ENCODE measurements around the gene SLC9C1.

The SLC9C1 gene

DNA sequence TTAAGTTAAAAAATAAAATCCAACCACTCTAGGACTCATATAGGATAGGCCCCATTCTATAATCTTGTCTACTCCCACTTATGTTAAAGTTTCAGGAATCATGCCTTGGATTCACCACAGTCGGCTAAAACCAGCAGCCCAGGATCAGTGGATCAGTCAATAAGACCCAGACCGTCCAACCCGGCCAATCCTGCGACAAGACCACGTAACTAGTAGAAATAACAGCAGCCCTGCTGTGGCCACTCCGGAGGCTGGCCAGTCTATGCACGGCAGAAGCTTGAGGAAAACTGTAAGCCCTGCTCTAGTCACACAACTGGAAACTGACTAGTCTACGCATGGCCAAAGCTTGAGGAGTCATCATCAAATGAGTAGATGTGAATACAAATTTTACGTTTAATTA is 12.8 kb upstream of the SLC9C1 start:
- DNase-seq = no peak

DNA sequence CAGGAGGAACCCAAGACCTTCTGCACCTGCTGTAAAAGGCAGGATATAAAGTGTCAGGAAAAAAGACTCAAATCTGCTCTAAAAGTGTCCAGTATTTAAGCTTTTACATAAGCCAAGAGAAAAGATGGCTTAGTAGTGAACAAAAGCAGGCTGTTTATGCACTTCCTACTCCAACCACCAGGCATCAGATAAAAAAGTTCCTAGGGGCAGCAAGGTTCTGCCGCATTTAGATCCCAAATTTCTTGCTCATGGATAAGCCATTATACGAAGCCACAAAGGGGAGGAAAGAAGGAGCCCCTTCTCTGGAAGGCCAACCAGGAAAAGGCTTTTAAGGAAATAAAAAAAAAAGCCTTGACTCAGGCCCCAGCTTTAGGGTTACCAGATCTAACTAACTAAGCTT is 10.6 kb upstream of the SLC9C1 start:
- DNase-seq = no peak

DNA sequence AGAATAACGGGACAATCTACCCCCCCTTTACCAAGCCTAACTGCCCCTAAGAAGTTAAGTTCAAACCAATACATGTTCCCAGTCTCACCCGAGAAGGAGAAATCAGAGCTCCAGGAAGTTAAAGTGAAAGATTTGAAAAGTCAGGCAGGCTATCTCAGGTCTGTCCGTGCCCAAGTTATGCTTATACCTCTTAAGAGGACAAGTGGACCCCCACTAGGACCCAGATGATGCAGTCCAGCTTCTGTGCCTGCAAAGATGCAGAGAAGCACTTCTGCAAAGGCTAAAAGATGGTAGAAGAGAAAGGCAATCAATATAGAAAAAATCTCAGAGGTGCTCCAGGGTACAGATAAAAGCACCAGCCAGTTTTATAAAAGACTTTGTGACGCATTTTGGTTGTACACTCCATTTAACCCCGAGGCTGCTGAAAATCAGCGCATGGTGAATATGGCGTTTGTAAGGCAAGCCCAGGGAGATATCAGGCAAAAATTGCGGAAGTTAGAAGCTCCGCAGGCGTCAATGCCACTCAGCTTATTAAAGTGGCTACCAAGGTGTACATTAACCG is 9.8 kb upstream of the SLC9C1 start:
- peak; percentile 22 to 47 for DNase-seq

DNA sequence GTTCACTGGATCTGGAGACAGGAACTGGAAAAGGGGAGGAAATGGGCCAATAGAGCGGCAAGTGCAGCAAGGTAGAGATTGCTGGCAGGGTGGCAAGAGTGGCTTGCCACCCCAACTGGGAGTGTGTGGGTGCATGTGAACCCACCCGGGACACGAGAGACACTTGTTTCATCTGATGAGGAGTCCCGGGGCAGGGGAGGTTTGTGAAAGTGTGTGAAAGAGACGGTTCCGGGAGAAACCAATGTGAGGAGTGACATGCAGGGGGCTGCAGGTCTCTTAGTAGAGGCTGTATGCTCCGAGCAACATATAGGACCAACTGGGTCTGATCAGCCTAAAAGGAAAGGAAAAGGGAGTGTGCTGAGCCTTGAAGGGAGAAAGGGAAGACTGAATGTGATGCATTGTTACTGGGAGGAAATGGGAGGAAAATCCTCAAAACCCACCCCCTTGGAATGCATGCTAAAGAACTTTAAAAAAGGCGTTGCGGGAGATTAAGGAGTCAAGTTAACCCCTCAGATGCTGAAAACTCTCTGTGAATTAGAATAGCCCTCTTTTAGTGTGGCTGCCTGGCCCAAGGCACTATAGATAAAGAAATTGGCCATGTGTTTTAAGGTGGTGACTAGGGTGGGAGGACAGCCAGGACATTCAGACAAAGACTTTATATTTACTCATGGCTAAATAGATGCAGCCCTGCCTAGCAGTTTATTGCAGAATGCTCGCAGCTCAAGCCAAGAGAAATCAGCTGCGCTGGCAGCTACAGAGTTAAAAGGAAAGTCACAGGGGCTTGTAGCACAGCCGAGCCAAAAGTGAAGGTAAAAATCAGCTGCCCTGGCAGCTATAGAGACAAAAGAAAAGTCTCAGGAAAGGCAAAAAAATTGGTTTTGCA is 9.1 kb upstream of the SLC9C1 start:
- no peak for DNase-seq

GRCh38 chr3:112302150-112302830 is 8.3 kb upstream of the SLC9C1 start:
- no peak for DNase-seq

DNA sequence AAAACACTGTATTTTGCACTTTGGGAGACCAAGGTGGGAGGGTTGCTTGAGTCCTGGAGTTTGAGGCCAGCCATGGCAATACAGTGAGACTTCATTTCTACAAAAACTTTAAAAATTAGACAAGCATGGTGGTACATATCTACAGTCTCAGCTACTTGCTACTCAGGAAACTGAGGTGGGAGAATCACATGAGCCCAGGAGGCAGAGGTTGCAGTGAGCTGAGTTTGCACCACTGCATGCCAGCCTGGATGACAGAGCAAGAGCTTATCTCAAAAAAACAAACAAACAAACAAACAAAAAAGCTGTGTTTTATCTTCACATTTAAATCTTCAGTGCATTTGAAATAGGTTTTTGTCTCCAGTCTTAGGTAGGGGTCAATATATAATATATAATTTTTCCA is 4.8 kb upstream of the SLC9C1 start:
- no peak for DNase-seq

DNA sequence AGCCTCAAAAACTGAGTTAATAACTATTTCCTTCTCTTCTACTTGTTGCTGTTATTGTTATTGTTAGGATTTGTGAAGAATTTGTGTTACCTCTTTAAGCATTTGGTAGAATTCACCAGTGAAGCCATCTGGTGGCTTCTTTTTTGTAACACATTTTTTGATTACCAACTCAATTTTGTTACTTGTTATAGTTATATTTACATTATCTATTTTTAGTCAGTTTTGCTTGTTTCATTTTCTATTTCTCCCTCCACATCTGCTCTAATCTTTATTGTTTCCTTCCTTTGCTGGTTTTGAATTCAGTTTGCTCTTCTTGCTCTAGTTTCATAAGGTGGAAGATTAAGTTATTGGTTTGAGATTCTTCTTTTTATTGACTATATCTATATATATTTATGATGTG is 3.7 kb upstream of the SLC9C1 start:
- no peak for DNase-seq

DNA sequence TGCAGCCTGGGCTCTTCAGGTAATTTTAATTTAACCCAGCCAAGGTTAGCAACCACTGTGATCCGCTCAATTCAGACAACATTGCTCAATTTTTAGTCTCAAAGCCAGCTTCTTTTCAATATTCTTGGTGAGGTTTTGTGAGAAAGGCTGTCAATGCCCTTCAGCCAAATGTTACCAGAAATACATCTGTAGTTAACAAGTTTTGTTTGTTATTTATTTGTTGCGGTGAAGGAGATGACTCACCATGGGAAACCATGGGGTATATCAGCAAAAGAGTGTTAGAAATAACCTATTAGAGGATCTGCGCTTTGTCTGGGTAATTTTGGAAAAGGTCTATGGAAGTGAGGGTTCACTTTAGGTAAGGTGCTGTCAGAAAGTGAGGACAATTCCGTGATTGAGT is 5.0 kb downstream of the SLC9C1 start:
- DNase-seq = no peak

DNA sequence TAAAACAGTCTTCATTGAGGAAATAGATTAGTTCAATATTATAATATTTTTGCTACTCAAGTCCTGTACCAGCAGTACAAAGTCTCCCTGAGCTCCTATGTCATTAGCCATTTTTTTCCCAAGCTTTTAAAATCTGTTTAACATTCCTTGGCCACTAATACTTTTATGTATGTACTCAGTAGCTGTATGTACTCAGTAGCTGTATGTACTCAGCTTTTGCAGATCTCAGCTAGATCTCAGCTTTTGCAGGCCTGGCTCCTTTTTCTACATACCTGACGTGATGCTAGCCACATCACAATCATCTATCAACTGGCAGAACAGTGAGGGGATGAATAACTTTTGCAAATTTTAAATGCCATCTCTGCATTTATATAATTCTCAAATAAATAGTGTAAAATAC is 13.8 kb downstream of the SLC9C1 start:
- no peak for DNase-seq

GRCh38 chr3:112273536-112273935 is 20.5 kb downstream of the SLC9C1 start:
- no peak for DNase-seq

- DNase-seq = peak; percentile 57 to 74
Measured at GRCh38 chr3:112261742-112262141, 32.3 kb downstream of the SLC9C1 start.

GRCh38 chr3:112260563-112260962 is 33.5 kb downstream of the SLC9C1 start:
- DNase-seq = no peak

DNA sequence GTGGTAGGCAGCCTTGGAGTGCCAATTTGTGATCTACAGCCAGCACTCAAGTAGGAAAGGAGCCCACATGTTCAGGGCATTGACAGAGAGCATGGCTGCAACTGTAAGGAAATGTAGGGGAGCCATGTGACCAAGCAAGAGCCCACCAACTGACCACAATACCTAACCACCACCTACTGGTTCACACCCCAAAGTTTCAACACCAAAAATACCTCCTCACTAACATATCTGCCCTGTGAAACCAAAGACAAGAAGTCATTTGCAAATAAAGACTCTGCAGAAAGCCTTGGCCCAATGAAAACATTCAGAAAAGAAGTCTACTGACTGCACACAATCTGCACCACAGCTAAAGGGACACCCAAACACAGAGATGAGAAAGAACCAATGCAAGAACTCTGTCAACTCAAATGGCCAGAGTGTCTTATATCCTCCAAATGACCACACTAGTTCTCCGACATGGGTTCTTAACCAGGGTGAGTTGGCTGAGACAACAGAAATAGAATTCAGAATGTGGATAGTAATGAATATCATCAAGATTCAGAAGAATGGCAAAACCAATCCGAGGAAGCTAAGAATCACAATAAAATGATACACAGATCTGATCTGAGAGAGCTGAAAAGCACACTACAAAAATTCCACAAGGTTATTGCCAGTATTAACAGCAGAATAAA is 40.6 kb downstream of the SLC9C1 start:
- no peak for DNase-seq

GRCh38 chr3:112247900-112248299 is 46.1 kb downstream of the SLC9C1 start:
- DNase-seq = no peak

GRCh38 chr3:112247350-112247749 is 46.7 kb downstream of the SLC9C1 start:
- DNase-seq = no peak

GRCh38 chr3:112233083-112233482 is 60.9 kb downstream of the SLC9C1 start:
- DNase-seq = no peak

GRCh38 chr3:112231727-112232126 is 62.3 kb downstream of the SLC9C1 start:
- no peak for DNase-seq

GRCh38 chr3:112230033-112230432 is 64.0 kb downstream of the SLC9C1 start:
- no peak for DNase-seq

DNA sequence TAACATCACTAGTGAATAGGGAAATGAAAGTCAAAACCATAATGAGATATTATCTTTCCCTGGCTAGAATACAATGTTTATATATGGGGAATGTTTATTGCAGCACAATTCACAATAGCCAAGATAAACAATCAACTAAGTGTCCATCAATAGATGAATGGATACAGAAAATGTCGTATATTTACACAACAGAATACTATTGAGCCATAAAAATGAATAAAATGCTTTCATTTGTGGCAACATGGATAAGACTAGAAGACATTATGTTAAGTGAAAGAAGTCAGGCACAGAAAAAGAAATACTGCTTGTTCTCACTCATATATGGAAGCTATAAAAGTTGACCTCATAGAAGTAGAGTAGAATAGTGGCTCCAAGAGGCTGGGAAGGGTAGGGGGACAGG is 65.2 kb downstream of the SLC9C1 start:
- DNase-seq = no peak

DNA sequence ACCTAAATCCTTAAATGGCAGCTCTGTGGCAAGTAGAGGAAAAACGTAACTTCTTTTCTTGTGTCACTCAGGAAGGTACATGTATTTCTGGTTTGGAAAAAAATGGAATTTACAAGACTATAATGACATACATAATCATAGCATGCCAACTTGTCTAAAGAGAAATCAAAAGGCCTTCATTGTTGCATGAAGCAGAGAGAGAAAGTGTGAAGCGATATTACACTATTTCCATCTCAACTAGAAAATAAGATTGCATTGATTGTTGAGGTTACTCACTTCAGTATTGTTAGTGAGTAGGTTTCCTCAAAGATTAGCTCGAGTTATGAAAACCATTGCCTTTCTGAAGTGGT is 93.7 kb downstream of the SLC9C1 start:
- no peak for DNase-seq

DNA sequence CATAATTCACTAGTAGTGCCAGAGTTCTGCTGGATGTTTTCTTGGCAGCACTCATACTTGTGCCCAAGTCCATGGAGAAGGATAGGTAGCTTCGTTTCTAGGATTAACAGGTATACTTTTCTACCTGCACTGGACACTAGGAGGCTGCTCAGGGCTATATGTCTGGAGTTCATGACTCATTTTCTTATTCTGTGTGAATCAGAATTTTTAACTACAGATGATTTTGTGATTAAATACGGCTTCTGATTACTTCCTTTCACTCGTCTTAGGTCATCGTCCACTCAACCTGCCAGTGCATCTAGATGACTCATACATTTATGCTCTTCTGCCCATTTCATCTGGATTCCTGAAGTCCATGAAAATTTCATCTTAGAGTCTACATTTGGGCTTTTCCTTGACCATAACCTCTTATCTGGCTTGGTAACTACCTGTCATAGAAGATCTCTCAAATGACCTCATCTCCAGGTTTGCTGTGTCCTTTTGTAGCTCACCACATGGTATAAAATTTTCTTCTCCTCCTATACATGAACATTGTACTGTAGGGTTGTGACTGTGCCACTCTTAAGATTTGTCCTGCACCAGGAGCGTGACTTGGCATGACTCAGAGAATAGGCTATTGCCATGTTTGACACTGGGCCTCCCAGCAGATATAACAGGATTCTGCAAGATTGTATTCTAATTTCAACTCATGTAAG is 94.2 kb downstream of the SLC9C1 start:
- DNase-seq = no peak

GRCh38 chr3:112197131-112197530 is 96.9 kb downstream of the SLC9C1 start:
- no peak for DNase-seq

DNA sequence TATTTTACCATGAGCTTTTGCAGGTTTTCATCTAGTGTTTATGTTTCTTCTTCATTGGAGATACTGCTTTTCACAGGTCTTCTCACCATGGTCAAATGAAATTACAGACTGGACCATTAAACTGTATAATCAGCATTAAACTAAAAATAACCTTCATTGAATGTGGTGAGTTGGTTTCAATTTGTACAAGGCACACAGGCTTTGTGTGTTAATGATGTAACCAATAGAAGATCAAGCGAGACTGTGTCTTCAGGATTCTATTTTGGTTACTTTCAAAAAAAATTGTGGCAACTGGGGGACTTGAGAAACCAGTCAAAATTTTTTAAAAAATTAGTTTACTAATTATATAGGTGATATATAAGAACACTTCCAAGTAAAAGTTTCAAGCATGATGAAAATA is 106.7 kb downstream of the SLC9C1 start:
- DNase-seq = no peak
